Neuronal stem cell (in vitro differentiated cells): ENCODE data around the gene HES7.

Source experiments
- DNase-seq: peaks from one replicate; pipeline ENCODE4 v3.0.0-alpha.2; 2013; ENCODE audit warnings: low spot score
- H2AFZ ChIP-seq: one replicate; pipeline ENCODE4 v1.6.1; 2013; ENCODE audit warnings: mild to moderate bottlenecking, low read length, inconsistent platforms
- H2AK5ac ChIP-seq: 2 replicates; pipeline ENCODE4 v1.6.1; 2013; ENCODE audit warnings: low read depth, mild to moderate bottlenecking, inconsistent platforms, low read length, moderate library complexity, mixed read lengths
- H2BK120ac ChIP-seq: 2 replicates; pipeline ENCODE4 v1.6.1; 2013; ENCODE audit warnings: low read depth, mild to moderate bottlenecking, inconsistent platforms, low read length, moderate library complexity, mixed read lengths
- H2BK12ac ChIP-seq: one replicate; pipeline ENCODE4 v1.6.1; 2013; ENCODE audit warnings: low read length, inconsistent platforms
- H2BK15ac ChIP-seq: 2 replicates; pipeline ENCODE4 v1.6.1; 2013; ENCODE audit warnings: mild to moderate bottlenecking, low read length, inconsistent platforms, mixed read lengths
- H2BK5ac ChIP-seq: one replicate; pipeline ENCODE4 v1.6.1; 2013; ENCODE audit warnings: inconsistent platforms, mild to moderate bottlenecking, low read length, moderate library complexity
- H3K14ac ChIP-seq: one replicate; pipeline ENCODE4 v1.6.1; 2013; ENCODE audit warnings: low read length, inconsistent platforms
- H3K18ac ChIP-seq: 2 replicates; pipeline ENCODE4 v1.6.1; 2013; ENCODE audit warnings: low read length, inconsistent platforms
- H3K23ac ChIP-seq: 2 replicates; pipeline ENCODE4 v1.6.1; 2013; ENCODE audit warnings: low read depth, mild to moderate bottlenecking, mixed read lengths, low read length, inconsistent platforms; ENCODE audit not compliant: poor library complexity
- H3K27ac ChIP-seq: replicated peaks from 3 replicates; pipeline ENCODE4 v1.5.1; 2013; ENCODE audit warnings: low read length, inconsistent platforms
- H3K27me3 ChIP-seq, 3 experiments: 2 replicates each; pipeline ENCODE4 v1.6.1; 2013; ENCODE audit warnings: low read length in 3 of 3, mild to moderate bottlenecking in 2 of 3, inconsistent platforms in 1 of 3, low read depth in 1 of 3, mixed read lengths in 1 of 3, moderate library complexity in 1 of 3; ENCODE audit not compliant: control insufficient read depth in 3 of 3, insufficient read depth in 3 of 3
- H3K36me3 ChIP-seq, 2 donors: replicated peaks in 1 of 2; 2 replicates each; pipeline ENCODE4 v1.6.1; 2013; ENCODE audit warnings: low read length in 2 of 2; ENCODE audit not compliant: control insufficient read depth in 2 of 2, insufficient read depth in 2 of 2
- H3K4ac ChIP-seq: 2 replicates; pipeline ENCODE4 v1.6.1; 2013; ENCODE audit warnings: inconsistent platforms, mild to moderate bottlenecking, low read length, moderate library complexity
- H3K4me1 ChIP-seq, 2 donors: 1 replicate in 1 of 2; 2 replicates in 1 of 2; pipeline ENCODE4 v1.6.1; 2013; ENCODE audit warnings: low read length in 2 of 2, low read depth in 1 of 2; ENCODE audit not compliant: control insufficient read depth in 2 of 2, insufficient read depth in 1 of 2
- H3K4me2 ChIP-seq: one replicate; pipeline ENCODE4 v1.6.1; 2013; ENCODE audit warnings: mild to moderate bottlenecking, low read length, inconsistent platforms; ENCODE audit not compliant: insufficient read depth, poor library complexity, severe bottlenecking
- H3K4me3 ChIP-seq, 2 donors: 2 replicates each; pipeline ENCODE4 v1.5.1; 2013; ENCODE audit warnings: low read length in 2 of 2, mild to moderate bottlenecking in 2 of 2, inconsistent platforms in 1 of 2, moderate library complexity in 1 of 2
- H3K79me1 ChIP-seq: one replicate; pipeline ENCODE4 v1.6.1; 2013; ENCODE audit warnings: low read depth, mild to moderate bottlenecking, inconsistent platforms, low read length, moderate library complexity
- H3K9ac ChIP-seq: one replicate; pipeline ENCODE4 v1.6.1; 2013; ENCODE audit warnings: mild to moderate bottlenecking, low read depth, low read length, inconsistent platforms; ENCODE audit not compliant: poor library complexity
- H3K9me3 ChIP-seq, 2 donors: replicated peaks in 1 of 2; 2 replicates each; pipeline versions ENCODE3 to v1.6.1; 2013; ENCODE audit warnings: low read length in 2 of 2, mild to moderate bottlenecking in 2 of 2, inconsistent platforms in 1 of 2, low read depth in 1 of 2, mixed read lengths in 1 of 2, moderate library complexity in 1 of 2; ENCODE audit not compliant: control insufficient read depth in 2 of 2, insufficient read depth in 1 of 2
- H4K8ac ChIP-seq: one replicate; pipeline ENCODE4 v1.6.1; 2013; ENCODE audit warnings: low read depth, mild to moderate bottlenecking, inconsistent platforms, low read length, moderate library complexity
- H4K91ac ChIP-seq: one replicate; pipeline ENCODE4 v1.6.1; 2013; ENCODE audit warnings: low read length, low read depth, mild to moderate bottlenecking, inconsistent platforms; ENCODE audit not compliant: poor library complexity
- WGBS, 2 donors: extraction: QIAGEN DNeasy Blood & Tissue Kit; methylation state at CpG; one replicate each; pipeline ENCODE4 v1.1.7; 2013; ENCODE audit warnings: missing lambda C conversion rate in 2 of 2, mixed read lengths in 1 of 2; ENCODE audit not compliant: insufficient read length in 2 of 2, insufficient replicate concordance in 1 of 2; ENCODE audit errors: extremely low coverage in 2 of 2; 5-methylcytosine and 5-hydroxymethylcytosine counted together

HES7 gene

GRCh38 chr17:8091033-8091687, 32.7 kb downstream of the HES7 start:
- Histone ChIP-seq H2AFZ (no peak overlapping the region), H3K14ac (no peak overlapping the region)
- WGBS, 2 donors, result no CpG with 5 or more reads among the region's 9 CpGs

GRCh38 chr17:8089728-8090127, 34.2 kb downstream of the HES7 start:
- H3K18ac ChIP-seq, result no peak overlapping the region
- no peak overlapping the region for H3K9ac ChIP-seq
- no peaks in the 10 kb centered on the region for H3K36me3 ChIP-seq
- no peak overlapping the region for H2BK15ac ChIP-seq
- H2AFZ ChIP-seq, result no peak overlapping the region
- H3K23ac ChIP-seq, result no peak overlapping the region
- no peak overlapping the region for H3K4me3 ChIP-seq
- no peak overlapping the region for H3K4me2 ChIP-seq
- H3K4ac ChIP-seq, result no peak overlapping the region
- H3K14ac ChIP-seq, result no peak overlapping the region
- no peak overlapping the region for H4K8ac ChIP-seq
- H2BK12ac ChIP-seq, result no peak overlapping the region
- no peak overlapping the region for H2BK5ac ChIP-seq
- no peak overlapping the region for H3K27ac ChIP-seq
- H3K9me3 ChIP-seq, result no peaks in the 10 kb centered on the region
- peaks cover 0 to 48% (median 0%) of the 10 kb centered on the region in 3 experiments for H3K27me3 ChIP-seq
- no peak overlapping the region for H2BK120ac ChIP-seq
- no peaks in the 10 kb centered on the region for H3K79me1 ChIP-seq
- no peak overlapping the region for H4K91ac ChIP-seq
- no CpG with 5 or more reads among the region's 6 CpGs for WGBS, 2 donors
- H2AK5ac ChIP-seq, result no peak overlapping the region
- DNase-seq, result no peak
- H3K4me1 ChIP-seq, result peaks cover 0 to 5% of the 10 kb centered on the region in 2 donors

More at GRCh38 chr17:8091033-8091687, 32.7 kb downstream of the HES7 start:
- Histone ChIP-seq H3K18ac (no peak overlapping the region), H3K27ac (no peak overlapping the region), H3K27me3 (peaks cover 0 to 52% (median 0%) of the 10 kb centered on the region in 3 experiments), H2BK15ac (no peak overlapping the region), H3K9me3 (no peaks in the 10 kb centered on the region), H3K36me3 (no peaks in the 10 kb centered on the region), H3K4ac (no peak overlapping the region), H3K23ac (no peak overlapping the region), H4K8ac (no peak overlapping the region), H3K4me2 (no peak overlapping the region), H2BK120ac (no peak overlapping the region), H3K4me1 (peaks cover 0 to 5% of the 10 kb centered on the region in 2 donors), H3K79me1 (no peaks in the 10 kb centered on the region), H4K91ac (no peak overlapping the region), H2AK5ac (no peak overlapping the region), H3K4me3 (no peak overlapping the region), H2BK12ac (no peak overlapping the region), H2BK5ac (no peak overlapping the region), H3K9ac (no peak overlapping the region)
- no peak for DNase-seq

- Histone ChIP-seq H2AFZ (no peak overlapping the region), H2BK5ac (no peak overlapping the region), H3K9ac (no peak overlapping the region), H2BK15ac (no peak overlapping the region), H3K4ac (no peak overlapping the region), H3K27me3 (peaks cover 0 to 60% (median 2%) of the 10 kb centered on the region in 3 experiments), H3K18ac (peak overlapping the region; percentile 65), H3K9me3 (no peaks in the 10 kb centered on the region), H3K4me3 (no peak overlapping the region), H3K27ac (no peak overlapping the region), H3K4me2 (no peak overlapping the region), H3K4me1 (peaks cover 0 to 5% of the 10 kb centered on the region in 2 donors), H3K79me1 (peaks cover 3% of the 10 kb centered on the region), H4K8ac (no peak overlapping the region), H2AK5ac (peak overlapping the region; percentile 11), H2BK12ac (no peak overlapping the region), H3K23ac (no peak overlapping the region), H4K91ac (no peak overlapping the region), H3K14ac (no peak overlapping the region), H2BK120ac (no peak overlapping the region), H3K36me3 (no peaks in the 10 kb centered on the region)
- DNase-seq, result no peak
- WGBS, 2 donors, result no CpG with 5 or more reads among the region's 5 CpGs
Measured at GRCh38 chr17:8087952-8088230, 36.0 kb downstream of the HES7 start.

GRCh38 chr17:8087075-8087951, 36.6 kb downstream of the HES7 start, which contains the start of gene ALOX12B:
TSS of gene ALOX12B (minus strand) at chr17:8087716. CDS start at chr17:8087442, 274 bp downstream.
- Histone ChIP-seq H3K18ac (peak within 1 kb of the TSS; percentile 87), H3K9me3 (no peaks in the 10 kb centered on the region), H2AFZ (no peak within 1 kb of the TSS), H3K27me3 (peaks cover 0 to 65% (median 2%) of the 10 kb centered on the region in 3 experiments), H2BK5ac (no peak within 1 kb of the TSS), H3K79me1 (peaks cover 3% of the 10 kb centered on the region), H2BK12ac (peak within 1 kb of the TSS; percentile 54), H3K27ac (no peak within 1 kb of the TSS), H4K8ac (peak within 1 kb of the TSS; percentile 10), H3K9ac (peak within 1 kb of the TSS; percentile 40), H3K23ac (no peak within 1 kb of the TSS), H3K14ac (peak within 1 kb of the TSS; percentile 5), H2BK15ac (peak within 1 kb of the TSS; percentile 8), H3K4me3 (no peak within 1 kb of the TSS), H3K4ac (no peak within 1 kb of the TSS), H3K4me2 (no peak within 1 kb of the TSS), H2AK5ac (peak within 1 kb of the TSS; percentile 11), H3K4me1 (peaks cover 0 to 5% of the 10 kb centered on the region in 2 donors), H3K36me3 (no peaks in the 10 kb centered on the region), H2BK120ac (no peak within 1 kb of the TSS), H4K91ac (no peak within 1 kb of the TSS)
- no peak for DNase-seq
- no CpG with 5 or more reads among the region's 20 CpGs for WGBS, 2 donors
